Erythroblast (primary cell): ENCODE results near the gene PCSK7.

ENCODE experiments used
- GATA1 ChIP-seq: IDR thresholded peaks from 2 replicates; pipeline ENCODE4 v1.6.1; 2011; ENCODE audit warnings: low read depth, mild to moderate bottlenecking, control low read depth, low read length, moderate library complexity
- POLR2A ChIP-seq: IDR thresholded peaks from 2 replicates; pipeline ENCODE4 v1.6.1; 2011; ENCODE audit warnings: mild to moderate bottlenecking, low read length

DNA sequence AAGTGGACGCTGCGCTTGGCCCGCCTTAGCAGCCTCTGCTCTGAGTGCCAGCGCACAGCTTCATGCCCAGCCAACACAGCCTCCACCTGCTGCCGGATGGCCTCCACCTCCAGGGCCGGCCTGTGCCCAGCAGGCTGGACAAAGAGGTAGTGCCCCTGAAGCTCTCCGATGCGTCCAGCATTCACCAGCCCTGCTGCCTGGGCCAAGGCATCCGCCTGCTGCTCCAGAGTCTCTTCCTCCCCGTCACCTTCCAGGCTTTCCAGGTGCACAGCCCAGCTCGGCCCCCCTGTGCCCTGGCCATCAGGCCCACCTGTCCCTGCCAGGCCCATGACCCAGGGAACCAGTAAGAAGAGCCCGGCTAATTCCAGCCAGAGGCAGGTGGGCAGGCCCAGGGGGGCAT, 2.5 kb downstream of the PCSK7 start:
- TF ChIP-seq POLR2A: no peak
- TF ChIP-seq GATA1: no peak
